Lower leg skin (tissue), 3 donors: ENCODE results near the gene PFKFB4.

Experiments
- POLR2A ChIP-seq, 2 donors: fragments of 450-650 bp; IDR thresholded peaks; one replicate each; pipeline ENCODE4 v1.6.1; 2016 to 2017; ENCODE audit warnings: antibody characterized with exemption in 2 of 2, mild to moderate bottlenecking in 1 of 2, moderate library complexity in 1 of 2
- TF ChIP-seq, protein P1 (sequence below), 3 donors: fragments of 450-650 bp; IDR thresholded peaks; one replicate each; pipeline ENCODE4 v1.5.1; 2016; ENCODE audit warnings: antibody characterized with exemption in 3 of 3, mild to moderate bottlenecking in 3 of 3, moderate library complexity in 2 of 3

DNA sequence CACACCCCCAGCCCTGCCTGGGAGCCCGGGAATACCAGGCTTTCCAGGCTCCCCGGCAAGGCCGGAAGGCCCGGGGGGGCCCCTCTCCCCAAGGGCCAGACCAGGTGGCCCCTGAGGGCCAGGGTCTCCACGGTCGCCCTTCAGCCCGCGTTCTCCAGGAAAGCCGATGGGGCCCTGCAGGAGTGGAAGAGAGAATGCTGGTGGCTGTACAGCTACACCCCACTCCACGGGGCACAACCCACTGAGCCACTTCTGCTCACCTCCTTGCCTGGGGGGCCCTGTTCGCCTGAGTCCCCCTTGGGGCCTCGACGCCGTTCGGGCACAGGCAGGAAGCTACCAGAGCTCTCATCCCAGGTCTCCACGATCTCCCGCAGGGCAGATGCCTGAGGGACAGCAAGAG lies 18.8 kb upstream of the PFKFB4 start:
- no peak for TF ChIP-seq POLR2A (IDR thresholded peaks at IDR 0.05)
- TF ChIP-seq, protein P1, sequence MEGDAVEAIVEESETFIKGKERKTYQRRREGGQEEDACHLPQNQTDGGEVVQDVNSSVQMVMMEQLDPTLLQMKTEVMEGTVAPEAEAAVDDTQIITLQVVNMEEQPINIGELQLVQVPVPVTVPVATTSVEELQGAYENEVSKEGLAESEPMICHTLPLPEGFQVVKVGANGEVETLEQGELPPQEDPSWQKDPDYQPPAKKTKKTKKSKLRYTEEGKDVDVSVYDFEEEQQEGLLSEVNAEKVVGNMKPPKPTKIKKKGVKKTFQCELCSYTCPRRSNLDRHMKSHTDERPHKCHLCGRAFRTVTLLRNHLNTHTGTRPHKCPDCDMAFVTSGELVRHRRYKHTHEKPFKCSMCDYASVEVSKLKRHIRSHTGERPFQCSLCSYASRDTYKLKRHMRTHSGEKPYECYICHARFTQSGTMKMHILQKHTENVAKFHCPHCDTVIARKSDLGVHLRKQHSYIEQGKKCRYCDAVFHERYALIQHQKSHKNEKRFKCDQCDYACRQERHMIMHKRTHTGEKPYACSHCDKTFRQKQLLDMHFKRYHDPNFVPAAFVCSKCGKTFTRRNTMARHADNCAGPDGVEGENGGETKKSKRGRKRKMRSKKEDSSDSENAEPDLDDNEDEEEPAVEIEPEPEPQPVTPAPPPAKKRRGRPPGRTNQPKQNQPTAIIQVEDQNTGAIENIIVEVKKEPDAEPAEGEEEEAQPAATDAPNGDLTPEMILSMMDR (IDR thresholded peaks at IDR 0.05): no peak
